Limb (tissue), 2 donors: Measurements from ENCODE around the gene TEDC2.

Source experiments
- DNase-seq, 2 donors: peaks; one replicate each; pipeline ENCODE4 v3.0.0-alpha.2; 2016; ENCODE audit errors: extremely low spot score in 2 of 2

Gene TEDC2

GRCh38 chr16:2494616-2495015, 34.7 kb downstream of the TEDC2 start:
- DNase-seq: no peak

GRCh38 chr16:2495041-2495440, 35.1 kb downstream of the TEDC2 start:
- DNase-seq: no peak

- DNase-seq: no peak
These were observed 36.6 kb downstream of the TEDC2 start for GRCh38 chr16:2496223-2497115.

GRCh38 chr16:2497116-2497630, 37.3 kb downstream of the TEDC2 start:
- DNase-seq: no peak

GRCh38 chr16:2497695-2498484, 38.0 kb downstream of the TEDC2 start:
- no peak for DNase-seq

GRCh38 chr16:2498531-2499253, 38.8 kb downstream of the TEDC2 start:
- no peak for DNase-seq

GRCh38 chr16:2499454-2499853, 39.5 kb downstream of the TEDC2 start:
- DNase-seq: no peak

GRCh38 chr16:2499890-2500429, 40.1 kb downstream of the TEDC2 start:
- no peak for DNase-seq

- no peak for DNase-seq
These were observed 40.6 kb downstream of the TEDC2 start for GRCh38 chr16:2500430-2500917.

GRCh38 chr16:2500918-2501750, 41.2 kb downstream of the TEDC2 start:
- peak; percentile 82 to 93 for DNase-seq

GRCh38 chr16:2501946-2502895, 42.3 kb downstream of the TEDC2 start:
- no peak for DNase-seq

- no peak for DNase-seq
These were observed 45.8 kb downstream of the TEDC2 start for GRCh38 chr16:2505695-2506094.

GRCh38 chr16:2507052-2507659, 47.2 kb downstream of the TEDC2 start:
- DNase-seq: no peak

GRCh38 chr16:2507665-2508064, 47.8 kb downstream of the TEDC2 start:
- DNase-seq: no peak

GRCh38 chr16:2508722-2509400, 49.0 kb downstream of the TEDC2 start:
- no peak for DNase-seq

- peak in 1 of 2 donors; percentile 74 for DNase-seq
These were observed 51.4 kb downstream of the TEDC2 start for GRCh38 chr16:2511128-2511800.

- peak in 1 of 2 donors; percentile 28 for DNase-seq
These were observed 52.3 kb downstream of the TEDC2 start for GRCh38 chr16:2511996-2512734.
